AG04449 (cell line): Measurements from ENCODE around the gene STOM.

Experiments
- CTCF ChIA-PET: fragments of 350-600 bp; formaldehyde crosslinking; extraction: SDS; loops from one replicate; lab custom pipeline; 2021; ENCODE audit warnings: antibody characterized with exemption; lab: Yijun Ruan, JAX
- POLR2A ChIA-PET: fragments of 400-600, 350-600 bp; formaldehyde crosslinking; extraction: SDS; loops from one replicate; lab custom pipeline; 2020; ENCODE audit warnings: antibody characterized with exemption, inconsistent platforms; lab: Yijun Ruan, JAX
- DNase-seq: peaks from one replicate; pipeline ENCODE4 v3.0.0-alpha.2; 2010; ENCODE audit warnings: low read depth, low spot score
- H3K4me3 ChIP-seq: 2 replicates; pipeline ENCODE4 v1.5.1; 2011; ENCODE audit warnings: low read depth, mild to moderate bottlenecking, control low read depth, low read length
- TF ChIP-seq, protein P1 (sequence below): IDR thresholded peaks from one replicate; pipeline ENCODE4 v1.5.1; 2011; ENCODE audit warnings: mild to moderate bottlenecking, moderate library complexity, low read length, control low read depth, inconsistent platforms; ENCODE audit not compliant: insufficient read depth; ENCODE audit errors: missing control alignments

STOM gene

DNA sequence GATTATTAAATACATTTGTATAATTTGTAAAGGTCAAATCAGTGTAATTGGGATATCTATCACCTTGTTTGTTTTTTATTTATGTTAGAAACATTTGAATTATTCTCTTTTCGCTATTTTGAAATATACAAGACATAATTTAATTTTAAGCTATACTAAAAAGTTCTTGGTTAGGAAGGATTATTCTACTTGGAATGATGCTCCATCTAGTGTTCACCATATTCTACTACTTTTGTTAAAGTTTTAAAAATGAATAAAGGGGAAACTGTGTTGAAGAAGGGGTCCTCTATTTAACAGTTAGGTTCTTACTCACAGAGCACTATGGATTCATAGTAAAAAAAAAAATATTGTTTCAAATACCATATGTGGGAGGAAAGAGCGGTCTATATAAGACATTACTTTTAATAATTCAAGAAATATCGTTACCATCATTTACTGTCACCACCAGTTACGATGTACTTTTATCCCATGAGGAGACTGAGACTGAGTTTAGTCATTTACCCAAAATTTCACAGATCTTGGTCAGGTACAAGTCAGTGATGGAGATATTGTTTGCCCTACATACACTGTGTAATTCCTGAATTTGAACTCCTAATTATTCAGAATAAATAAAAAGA is 6.3 kb upstream of the STOM start:
- H3K4me3 ChIP-seq = no peak overlapping the region
- POLR2A ChIA-PET = no interaction called here
- DNase-seq = no peak
- TF ChIP-seq, protein P1, sequence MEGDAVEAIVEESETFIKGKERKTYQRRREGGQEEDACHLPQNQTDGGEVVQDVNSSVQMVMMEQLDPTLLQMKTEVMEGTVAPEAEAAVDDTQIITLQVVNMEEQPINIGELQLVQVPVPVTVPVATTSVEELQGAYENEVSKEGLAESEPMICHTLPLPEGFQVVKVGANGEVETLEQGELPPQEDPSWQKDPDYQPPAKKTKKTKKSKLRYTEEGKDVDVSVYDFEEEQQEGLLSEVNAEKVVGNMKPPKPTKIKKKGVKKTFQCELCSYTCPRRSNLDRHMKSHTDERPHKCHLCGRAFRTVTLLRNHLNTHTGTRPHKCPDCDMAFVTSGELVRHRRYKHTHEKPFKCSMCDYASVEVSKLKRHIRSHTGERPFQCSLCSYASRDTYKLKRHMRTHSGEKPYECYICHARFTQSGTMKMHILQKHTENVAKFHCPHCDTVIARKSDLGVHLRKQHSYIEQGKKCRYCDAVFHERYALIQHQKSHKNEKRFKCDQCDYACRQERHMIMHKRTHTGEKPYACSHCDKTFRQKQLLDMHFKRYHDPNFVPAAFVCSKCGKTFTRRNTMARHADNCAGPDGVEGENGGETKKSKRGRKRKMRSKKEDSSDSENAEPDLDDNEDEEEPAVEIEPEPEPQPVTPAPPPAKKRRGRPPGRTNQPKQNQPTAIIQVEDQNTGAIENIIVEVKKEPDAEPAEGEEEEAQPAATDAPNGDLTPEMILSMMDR = no peak
- CTCF ChIA-PET = interaction anchor here (0.6 to 12.6 kb wide), 24 partner anchors 9 to 391 kb away, joined by 3 to 297 read pairs (median 5); no protein-coding TSS in a partner anchor

DNA sequence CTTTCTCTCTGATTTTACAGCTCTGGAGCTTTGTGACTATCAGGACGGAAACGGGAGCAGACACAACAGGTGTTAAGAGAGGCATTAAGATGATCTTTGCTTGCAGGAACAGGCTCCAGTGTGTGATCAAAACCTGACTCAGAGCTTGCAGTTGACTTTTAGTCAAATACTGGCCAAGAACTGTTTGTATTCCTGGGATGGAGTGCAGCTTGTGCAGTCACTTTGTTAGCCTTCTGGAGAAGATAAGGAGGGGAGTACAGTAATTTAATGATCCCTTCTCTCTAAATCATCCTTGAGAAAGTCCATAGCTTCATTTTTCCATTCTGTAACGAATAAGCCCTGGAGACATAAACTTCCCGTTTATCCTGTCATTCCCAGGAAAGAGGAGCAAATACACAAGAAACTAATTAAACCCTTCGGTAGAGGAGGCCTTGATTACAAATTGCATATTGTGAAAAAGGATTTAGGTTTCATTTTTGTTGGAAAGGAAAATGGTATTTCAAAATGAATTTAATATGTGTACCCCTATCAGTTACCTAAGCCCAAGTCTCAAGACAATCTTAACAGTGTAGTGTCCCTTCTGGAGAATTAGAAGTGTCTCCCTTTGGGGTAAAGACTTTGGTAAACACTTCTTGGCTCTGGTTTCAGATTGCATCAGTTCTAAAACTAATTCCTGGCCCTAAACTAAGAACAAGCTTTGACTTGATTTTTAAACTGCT is 3.1 kb upstream of the STOM start:
- TF ChIP-seq, protein P1 = no peak
- DNase-seq = no peak
- CTCF ChIA-PET = interaction anchor here (0.9 to 12.6 kb wide), 7 partner anchors 8 to 160 kb away, joined by 3 to 297 read pairs (median 5); no protein-coding TSS in a partner anchor
- POLR2A ChIA-PET = no interaction called here
- no peak overlapping the region for H3K4me3 ChIP-seq

DNA sequence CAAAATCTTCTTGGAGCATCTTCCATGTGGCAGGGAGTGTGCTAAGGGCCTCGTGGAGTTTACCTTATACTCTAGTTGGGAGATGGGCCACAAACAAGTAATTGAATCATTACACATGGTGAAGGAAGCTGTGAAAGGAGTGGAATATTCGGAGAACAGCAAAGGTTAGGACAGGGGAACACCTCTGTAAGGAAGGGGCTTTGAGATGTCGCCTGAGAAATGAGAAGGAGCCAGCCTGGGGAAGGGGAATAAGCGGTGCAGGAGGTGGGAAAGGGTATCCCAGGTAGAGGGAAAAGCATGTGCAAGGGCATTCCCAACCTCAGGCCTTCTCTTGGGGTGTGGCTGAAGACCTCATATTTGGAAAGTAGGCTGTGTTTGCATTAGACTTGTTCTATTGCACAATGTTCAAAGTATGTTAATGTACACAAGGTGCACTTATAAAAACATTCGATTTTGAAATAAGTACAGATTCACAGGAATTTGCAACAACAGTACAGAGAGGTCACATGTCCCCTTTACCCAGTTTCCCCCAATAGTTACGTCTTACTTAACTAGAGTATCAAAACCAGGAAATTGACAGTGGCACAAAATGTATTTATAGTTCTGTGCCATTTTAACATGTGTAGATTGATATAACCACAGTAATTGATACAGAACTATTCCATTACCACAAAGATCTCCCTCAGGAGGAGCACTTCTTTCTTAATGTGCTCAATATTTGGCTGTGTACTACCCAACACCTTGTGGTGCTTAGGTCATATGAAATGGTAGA is 2.4 kb upstream of the STOM start:
- ChIA-PET POLR2A (no interaction called here), CTCF (interaction anchor here (0.9 to 12.6 kb wide), 7 partner anchors 7 to 159 kb away, joined by 3 to 297 read pairs (median 5); no protein-coding TSS in a partner anchor)
- DNase-seq = no peak
- TF ChIP-seq, protein P1 = no peak
- no peak overlapping the region for H3K4me3 ChIP-seq

DNA sequence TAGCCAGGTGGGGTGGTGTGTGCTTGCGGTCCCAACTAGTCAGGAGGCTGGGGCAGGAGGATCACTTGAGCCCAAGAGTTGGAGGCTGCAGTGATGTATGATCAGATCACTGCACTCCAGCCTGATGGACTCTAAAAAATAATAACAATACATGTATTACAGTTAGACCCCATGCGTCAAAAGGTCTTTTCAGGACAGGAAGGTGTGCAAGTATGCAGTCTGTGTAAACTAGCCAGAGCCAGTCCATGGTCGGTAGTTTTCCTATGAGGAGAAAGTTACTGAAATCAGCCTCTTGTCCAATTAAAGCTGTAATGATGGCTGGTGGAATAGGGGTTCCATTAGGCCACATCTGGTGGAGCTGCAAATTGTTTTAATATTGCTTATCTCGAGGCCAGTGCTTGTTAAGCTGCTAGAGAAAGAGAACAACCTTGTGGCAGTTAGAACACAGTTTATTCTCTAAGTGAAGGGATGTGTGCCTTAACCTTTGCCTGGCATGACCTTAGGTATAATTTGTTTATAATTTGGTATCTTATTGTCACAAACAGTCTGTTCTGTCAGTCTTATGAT is 1.5 kb upstream of the STOM start:
- ChIA-PET POLR2A (no interaction called here), CTCF (interaction anchor here (2.4 to 12.6 kb wide), 3 partner anchors 18 to 52 kb away, joined by 12 to 297 read pairs (median 105); no protein-coding TSS in a partner anchor)
- no peak overlapping the region for H3K4me3 ChIP-seq
- DNase-seq = no peak
- TF ChIP-seq, protein P1 = no peak

DNA sequence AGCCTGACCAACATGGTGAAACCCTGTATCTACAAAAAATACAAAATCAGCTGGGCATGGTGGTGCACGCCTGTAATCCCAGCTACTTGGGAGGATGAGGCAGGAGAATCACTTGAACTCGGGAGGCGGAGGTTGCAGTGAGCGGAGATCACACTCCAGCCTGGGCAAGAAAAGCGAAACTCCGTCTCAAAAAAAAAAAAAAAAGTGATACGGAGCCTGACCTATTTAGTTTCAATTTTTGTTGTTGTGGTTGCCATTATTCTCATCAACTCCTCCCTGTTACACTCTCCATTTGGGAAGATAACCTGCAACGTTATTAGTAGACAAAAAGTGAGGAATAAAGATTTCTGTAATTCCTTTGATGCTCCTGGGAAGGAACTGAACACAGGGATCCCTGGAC is 1.3 kb downstream of the STOM start:
- ChIA-PET POLR2A (interaction anchor here (0.7 to 0.8 kb wide), 2 partner anchors 8 to 29 kb away, joined by 3 to 4 read pairs; no protein-coding TSS in a partner anchor), CTCF (interaction anchor here (0.9 to 1.4 kb wide), 5 partner anchors 9 to 155 kb away, joined by 3 to 11 read pairs (median 4); no protein-coding TSS in a partner anchor)
- peak overlapping the region; percentile 82 for H3K4me3 ChIP-seq
- TF ChIP-seq, protein P1 = no peak
- DNase-seq = no peak
